Activated T-helper 1 cell treated with anti-CD3 and anti-CD28 coated beads, Interleukin-12 subunit alpha, Interleukin-12 subunit beta, Interleukin-2, Interleukin-4 antibody, amounts not matched to agents 30 ng/mL and 10 ng/mL and 1 ng/mL, durations not matched to agents 14 hours and 24 hours and 36 hours (primary cell): ENCODE measurements around the gene KRT10. TPM values are rescaled to one million over a fixed set of nuclear protein-coding genes. Genes with fewer than 3 reads are reported as not detected.
"Not testable (repeated sequence)": the region's sequence is repeated elsewhere in the genome, so short reads cannot be mapped to it uniquely, and the experiment has no call there.

Experiments
- DNase-seq: peaks from one replicate; pipeline ENCODE4 v3.0.0; 2021; ENCODE audit warnings: low spot score
- H3K27ac Mint-ChIP-seq: one replicate; pipeline ENCODE4 v1.8.0; 2021; ENCODE audit warnings: mild to moderate bottlenecking, mixed read lengths
- H3K27me3 Mint-ChIP-seq: one replicate; pipeline ENCODE4 v1.8.0; 2022; ENCODE audit warnings: mild to moderate bottlenecking, moderate library complexity, mixed read lengths; ENCODE audit not compliant: insufficient read depth
- H3K36me3 Mint-ChIP-seq: one replicate; pipeline ENCODE4 v1.8.0; 2021; ENCODE audit warnings: low read depth, mixed read lengths
- H3K4me1 Mint-ChIP-seq: one replicate; pipeline ENCODE4 v1.8.0; 2021; ENCODE audit warnings: low read depth, mixed read lengths
- H3K4me3 Mint-ChIP-seq: one replicate; pipeline ENCODE4 v1.8.0; 2021; ENCODE audit warnings: mild to moderate bottlenecking, moderate library complexity, mixed read lengths
- H3K9me3 Mint-ChIP-seq: one replicate; pipeline ENCODE4 v1.8.0; 2021; ENCODE audit warnings: mixed read lengths
- intact Hi-C: fragments of 100-400 bp; cut with micrococcal nuclease; formaldehyde crosslinking; loops from one replicate; pipeline ENCODE4 v1.15.1; 2024
- total RNA-seq: library from RNA; stranded (reverse); gene quantifications from 2 replicates; pipeline ENCODE4 v1.2.3, GENCODE V29; 2022

KRT10 gene
- 27.2 and 28.0 TPM in 2 replicates for total RNA-seq

- Mint-ChIP-seq H3K27ac (no peak within 1 kb of the TSS), H3K9me3 (peaks cover 13% of the 10 kb centered on the region), H3K27me3 (peaks cover 5% of the 10 kb centered on the region), H3K36me3 (peaks cover 14% of the 10 kb centered on the region), H3K4me3 (no peak within 1 kb of the TSS), H3K4me1 (peaks cover 25% of the 10 kb centered on the region)
- DNase-seq, result no peak
- intact Hi-C loops, result no loop called here
These were observed at the start of gene KRT10 for GRCh38 chr17:40822132-40822812. Gene KRT10, minus strand, starts transcription at chr17:40822614. Its CDS starts 29 bp downstream, at chr17:40822585.

GRCh38 chr17:40871316-40871715, 48.9 kb upstream of the KRT10 start:
- intact Hi-C loops, result no loop called here
- no peak for DNase-seq
- peaks cover 23% of the 10 kb centered on the region for H3K27me3 Mint-ChIP-seq
- no peak overlapping the region for H3K4me3 Mint-ChIP-seq
- H3K4me1 Mint-ChIP-seq, result no peaks in the 10 kb centered on the region
- no peak overlapping the region for H3K27ac Mint-ChIP-seq
- no peaks in the 10 kb centered on the region for H3K36me3 Mint-ChIP-seq
- no peaks in the 10 kb centered on the region for H3K9me3 Mint-ChIP-seq

GRCh38 chr17:40870136-40870535, 47.7 kb upstream of the KRT10 start:
- no peak for DNase-seq
- intact Hi-C loops, result no loop called here
- Mint-ChIP-seq H3K4me1 (no peaks in the 10 kb centered on the region), H3K27me3 (peaks cover 21% of the 10 kb centered on the region), H3K36me3 (no peaks in the 10 kb centered on the region), H3K27ac (no peak overlapping the region), H3K4me3 (no peak overlapping the region), H3K9me3 (no peaks in the 10 kb centered on the region)

- H3K36me3 Mint-ChIP-seq, result no peaks in the 10 kb centered on the region
- no peaks in the 10 kb centered on the region for H3K4me1 Mint-ChIP-seq
- H3K9me3 Mint-ChIP-seq, result no peaks in the 10 kb centered on the region
- H3K4me3 Mint-ChIP-seq, result no peak within 1 kb of the TSS
- no peak for DNase-seq
- peaks cover 19% of the 10 kb centered on the region for H3K27me3 Mint-ChIP-seq
- no peak within 1 kb of the TSS for H3K27ac Mint-ChIP-seq
- intact Hi-C loops, result no loop called here
These were observed 44.4 kb upstream of the KRT10 start, which contains the start of gene KRT12 for GRCh38 chr17:40866838-40867237. Gene KRT12, minus strand, starts transcription at chr17:40867223. Its CDS starts 37 bp downstream, at chr17:40867186.

GRCh38 chr17:40864661-40865390, 42.4 kb upstream of the KRT10 start:
- Mint-ChIP-seq H3K4me1 (no peaks in the 10 kb centered on the region), H3K27me3 (peaks cover 18% of the 10 kb centered on the region), H3K4me3 (no peak overlapping the region), H3K36me3 (no peaks in the 10 kb centered on the region), H3K9me3 (no peaks in the 10 kb centered on the region), H3K27ac (no peak overlapping the region)
- no peak for DNase-seq
- intact Hi-C loops, result no loop called here

- Mint-ChIP-seq H3K9me3 (no peaks in the 10 kb centered on the region), H3K27me3 (peaks cover 18% of the 10 kb centered on the region), H3K4me3 (no peak overlapping the region), H3K36me3 (no peaks in the 10 kb centered on the region), H3K27ac (no peak overlapping the region), H3K4me1 (no peaks in the 10 kb centered on the region)
- no peak for DNase-seq
- intact Hi-C loops, result no loop called here
These were observed 40.7 kb upstream of the KRT10 start for GRCh38 chr17:40862985-40863733.

- H3K36me3 Mint-ChIP-seq, result no peaks in the 10 kb centered on the region
- H3K27ac Mint-ChIP-seq, result no peak overlapping the region
- intact Hi-C loops, result loop anchor here (5.0 kb wide), 1 partner anchor 788 kb away; no protein-coding TSS in a partner anchor
- H3K4me3 Mint-ChIP-seq, result no peak overlapping the region
- H3K27me3 Mint-ChIP-seq, result peaks cover 10% of the 10 kb centered on the region
- H3K4me1 Mint-ChIP-seq, result no peaks in the 10 kb centered on the region
- no peaks in the 10 kb centered on the region for H3K9me3 Mint-ChIP-seq
- DNase-seq, result no peak
These were observed 37.1 kb upstream of the KRT10 start for GRCh38 chr17:40859536-40859935.

GRCh38 chr17:40858667-40859066, 36.3 kb upstream of the KRT10 start:
- DNase-seq, H3K4me3 Mint-ChIP-seq, H3K4me1 Mint-ChIP-seq, H3K27ac Mint-ChIP-seq, H3K36me3 Mint-ChIP-seq, H3K9me3 Mint-ChIP-seq: not testable (repeated sequence)
- peaks cover 11% of the 10 kb centered on the region for H3K27me3 Mint-ChIP-seq
- intact Hi-C loops, result loop anchor here (5.0 kb wide), 1 partner anchor 789 kb away; no protein-coding TSS in a partner anchor

- Mint-ChIP-seq H3K9me3 (no peaks in the 10 kb centered on the region), H3K27ac (no peak overlapping the region), H3K27me3 (peaks cover 20% of the 10 kb centered on the region), H3K36me3 (no peaks in the 10 kb centered on the region), H3K4me1 (no peaks in the 10 kb centered on the region), H3K4me3 (no peak overlapping the region)
- intact Hi-C loops, result loop anchor here (1.0 to 5.0 kb wide), 3 partner anchors 691 to 805 kb away; no protein-coding TSS in a partner anchor
- no peak for DNase-seq
These were observed 35.1 kb upstream of the KRT10 start for GRCh38 chr17:40857535-40857934.

GRCh38 chr17:40854175-40854814, 31.9 kb upstream of the KRT10 start:
- Mint-ChIP-seq H3K4me1 (no peaks in the 10 kb centered on the region), H3K4me3 (no peak overlapping the region), H3K36me3 (no peaks in the 10 kb centered on the region), H3K9me3 (no peaks in the 10 kb centered on the region), H3K27me3 (peaks cover 20% of the 10 kb centered on the region), H3K27ac (no peak overlapping the region)
- DNase-seq, result no peak
- intact Hi-C loops, result no loop called here

GRCh38 chr17:40852364-40852763, 29.9 kb upstream of the KRT10 start:
- Mint-ChIP-seq H3K4me1 (no peaks in the 10 kb centered on the region), H3K9me3 (no peaks in the 10 kb centered on the region), H3K27ac (no peak overlapping the region), H3K27me3 (peaks cover 31% of the 10 kb centered on the region), H3K36me3 (no peaks in the 10 kb centered on the region), H3K4me3 (no peak overlapping the region)
- intact Hi-C loops, result no loop called here
- DNase-seq, result no peak

- intact Hi-C loops, result no loop called here
- Mint-ChIP-seq H3K27me3 (peaks cover 30% of the 10 kb centered on the region), H3K27ac (no peak overlapping the region), H3K4me3 (no peak overlapping the region), H3K9me3 (no peaks in the 10 kb centered on the region), H3K36me3 (no peaks in the 10 kb centered on the region), H3K4me1 (no peaks in the 10 kb centered on the region)
- no peak for DNase-seq
These were observed 28.0 kb upstream of the KRT10 start for GRCh38 chr17:40850293-40850972.
